Glutamatergic neuron (in vitro differentiated cells): ENCODE measurements around the gene RGS6. TPM values are rescaled to one million over a fixed set of nuclear protein-coding genes. Genes with fewer than 3 reads are reported as not detected.

Source experiments
- DNase-seq: peaks from one replicate; pipeline ENCODE4 v3.0.0; 2022
- H3K27ac Mint-ChIP-seq: one replicate; pipeline ENCODE4 v1.8.0; 2020; ENCODE audit warnings: mild to moderate bottlenecking, mixed read lengths, inconsistent platforms; ENCODE audit not compliant: unreplicated experiment
- H3K27me3 Mint-ChIP-seq: one replicate; pipeline ENCODE4 v1.8.0; 2020; ENCODE audit warnings: mild to moderate bottlenecking, moderate library complexity, mixed read lengths, inconsistent platforms; ENCODE audit not compliant: unreplicated experiment
- H3K36me3 Mint-ChIP-seq: one replicate; pipeline ENCODE4 v1.8.0; 2020; ENCODE audit warnings: mild to moderate bottlenecking, mixed read lengths, inconsistent platforms; ENCODE audit not compliant: unreplicated experiment
- H3K4me1 Mint-ChIP-seq: one replicate; pipeline ENCODE4 v1.8.0; 2020; ENCODE audit warnings: mild to moderate bottlenecking, low read depth, mixed read lengths, inconsistent platforms; ENCODE audit not compliant: unreplicated experiment
- H3K4me3 Mint-ChIP-seq: one replicate; pipeline ENCODE4 v1.8.0; 2020; ENCODE audit warnings: mild to moderate bottlenecking, mixed read lengths, inconsistent platforms; ENCODE audit not compliant: unreplicated experiment
- H3K9me3 Mint-ChIP-seq: one replicate; pipeline ENCODE4 v1.8.0; 2020; ENCODE audit warnings: mild to moderate bottlenecking, moderate library complexity, mixed read lengths, inconsistent platforms; ENCODE audit not compliant: unreplicated experiment
- total RNA-seq: library from RNA; stranded (reverse); fragmentation: NEBNext Ultra II Directional; extraction: Animal tissue kit (Norgen Biotek cat#: 25700); gene quantifications from one replicate; pipeline ENCODE4 v1.2.1, GENCODE V29; 2021; ENCODE audit not compliant: unreplicated experiment
- TF ChIP-seq, protein P1 (sequence below): fragments of 200-600 bp; sonication (generic); IDR thresholded peaks from one replicate; pipeline ENCODE4 v1.5.0; 2021; ENCODE audit not compliant: partially characterized antibody, unreplicated experiment

The RGS6 gene
- total RNA-seq, 1 donor from 2014 or later, result 1.2 TPM

DNA sequence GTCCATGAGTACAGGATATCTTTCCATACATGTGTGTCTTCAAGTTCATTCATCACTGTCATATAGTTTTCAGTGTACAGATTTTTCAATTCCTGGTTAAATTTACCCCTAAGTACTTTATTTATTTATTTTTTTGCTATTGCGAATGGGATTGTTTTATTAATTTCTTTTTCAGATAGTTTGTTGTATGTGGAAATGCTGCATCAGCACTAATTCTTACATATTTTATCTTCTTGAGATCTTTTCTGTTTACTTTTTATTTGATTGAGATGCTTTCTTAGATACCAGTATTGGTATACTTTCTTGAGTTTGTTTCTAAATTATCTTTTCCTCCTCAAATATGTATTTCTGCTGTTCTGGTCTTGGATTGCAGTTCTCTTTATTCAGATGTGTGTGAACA is 148.9 kb downstream of the RGS6 start:
- peaks cover 14% of the 10 kb centered on the region for H3K4me1 Mint-ChIP-seq
- no peaks in the 10 kb centered on the region for H3K27me3 Mint-ChIP-seq
- no peak for DNase-seq
- no peaks in the 10 kb centered on the region for H3K36me3 Mint-ChIP-seq
- no peak overlapping the region for H3K4me3 Mint-ChIP-seq
- H3K9me3 Mint-ChIP-seq, result peaks cover 10% of the 10 kb centered on the region
- TF ChIP-seq, protein P1, sequence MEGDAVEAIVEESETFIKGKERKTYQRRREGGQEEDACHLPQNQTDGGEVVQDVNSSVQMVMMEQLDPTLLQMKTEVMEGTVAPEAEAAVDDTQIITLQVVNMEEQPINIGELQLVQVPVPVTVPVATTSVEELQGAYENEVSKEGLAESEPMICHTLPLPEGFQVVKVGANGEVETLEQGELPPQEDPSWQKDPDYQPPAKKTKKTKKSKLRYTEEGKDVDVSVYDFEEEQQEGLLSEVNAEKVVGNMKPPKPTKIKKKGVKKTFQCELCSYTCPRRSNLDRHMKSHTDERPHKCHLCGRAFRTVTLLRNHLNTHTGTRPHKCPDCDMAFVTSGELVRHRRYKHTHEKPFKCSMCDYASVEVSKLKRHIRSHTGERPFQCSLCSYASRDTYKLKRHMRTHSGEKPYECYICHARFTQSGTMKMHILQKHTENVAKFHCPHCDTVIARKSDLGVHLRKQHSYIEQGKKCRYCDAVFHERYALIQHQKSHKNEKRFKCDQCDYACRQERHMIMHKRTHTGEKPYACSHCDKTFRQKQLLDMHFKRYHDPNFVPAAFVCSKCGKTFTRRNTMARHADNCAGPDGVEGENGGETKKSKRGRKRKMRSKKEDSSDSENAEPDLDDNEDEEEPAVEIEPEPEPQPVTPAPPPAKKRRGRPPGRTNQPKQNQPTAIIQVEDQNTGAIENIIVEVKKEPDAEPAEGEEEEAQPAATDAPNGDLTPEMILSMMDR, result no peak
- H3K27ac Mint-ChIP-seq, result no peak overlapping the region

- Mint-ChIP-seq H3K9me3 (peaks cover 10% of the 10 kb centered on the region), H3K27ac (peak overlapping the region; percentile 92), H3K36me3 (no peaks in the 10 kb centered on the region), H3K4me3 (no peak overlapping the region), H3K27me3 (no peaks in the 10 kb centered on the region), H3K4me1 (peaks cover 17% of the 10 kb centered on the region)
- TF ChIP-seq, protein P1, result no peak
- no peak for DNase-seq
Observed at GRCh38 chr14:72084935-72085334, 152.7 kb downstream of the RGS6 start.

DNA sequence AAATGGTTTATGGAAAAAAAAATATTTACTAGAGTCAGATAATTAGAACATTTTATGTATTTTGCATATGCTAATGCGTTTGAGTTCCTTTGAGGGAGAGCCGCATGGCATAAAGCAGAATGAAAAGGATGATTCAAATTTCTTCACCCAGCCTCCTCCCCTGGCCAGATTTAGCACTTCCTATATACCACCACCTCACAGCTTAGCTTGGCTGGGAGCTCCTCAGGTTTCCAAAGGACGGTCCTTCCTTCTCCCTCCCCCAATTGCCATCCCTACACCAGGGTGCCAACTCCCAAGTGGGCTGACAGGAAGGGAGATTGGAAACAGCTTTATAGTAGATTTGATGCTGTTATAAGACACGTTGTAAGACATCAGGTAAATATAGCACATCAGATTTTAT is 157.4 kb downstream of the RGS6 start:
- TF ChIP-seq, protein P1, result no peak
- H3K4me1 Mint-ChIP-seq, result peaks cover 12% of the 10 kb centered on the region
- H3K4me3 Mint-ChIP-seq, result no peak overlapping the region
- no peaks in the 10 kb centered on the region for H3K27me3 Mint-ChIP-seq
- H3K9me3 Mint-ChIP-seq, result peaks cover 6% of the 10 kb centered on the region
- no peak for DNase-seq
- no peak overlapping the region for H3K27ac Mint-ChIP-seq
- no peaks in the 10 kb centered on the region for H3K36me3 Mint-ChIP-seq

DNA sequence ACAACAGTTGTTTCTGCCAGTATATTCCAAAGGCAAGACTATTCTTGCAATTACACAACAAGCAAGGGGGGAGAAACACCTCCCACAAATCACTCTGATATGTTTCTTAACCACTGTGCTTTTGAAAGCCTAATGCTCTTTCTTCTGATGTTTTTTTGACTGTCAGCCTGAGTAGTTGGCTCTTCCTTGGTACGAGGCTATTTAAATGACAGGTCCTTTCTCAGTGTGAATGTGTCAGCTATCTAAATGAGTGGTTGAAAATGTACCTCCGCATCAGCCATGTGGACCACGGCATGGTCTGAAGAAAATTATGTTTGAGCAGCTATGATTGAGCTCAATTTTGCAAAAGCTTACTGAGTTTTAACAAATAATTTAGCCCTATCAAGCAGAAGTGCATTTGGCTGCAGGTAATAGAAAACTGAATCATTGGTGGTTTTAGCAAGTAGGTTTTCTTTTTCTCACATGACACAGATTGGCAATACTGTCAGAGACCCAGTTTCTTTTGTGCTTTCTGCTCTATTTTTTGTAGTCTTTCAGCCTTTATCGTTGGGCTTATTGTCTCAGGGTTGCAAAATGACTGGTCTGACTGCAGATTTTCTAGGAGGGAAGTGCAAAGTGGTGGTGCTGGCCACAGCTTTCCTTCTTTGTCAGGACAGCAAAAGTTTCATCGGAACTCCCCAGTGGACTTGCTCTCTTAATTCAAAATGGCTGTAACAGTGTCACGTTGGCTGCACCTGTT is 162.8 kb downstream of the RGS6 start:
- no peaks in the 10 kb centered on the region for H3K4me1 Mint-ChIP-seq
- no peak overlapping the region for H3K27ac Mint-ChIP-seq
- H3K4me3 Mint-ChIP-seq, result no peak overlapping the region

More for the DNA sequence above, 162.8 kb downstream of the RGS6 start:
- DNase-seq, result no peak
- Mint-ChIP-seq H3K36me3 (no peaks in the 10 kb centered on the region), H3K27me3 (no peaks in the 10 kb centered on the region), H3K9me3 (peaks cover 1% of the 10 kb centered on the region)
- TF ChIP-seq, protein P1, result no peak
